Activated CD4-positive, alpha-beta T cell treated with anti-CD3 and anti-CD28 coated beads, Interleukin-2, Interleukin-6, amounts not matched to agents 100 ng/mL and 50 ng/mL, durations not matched to agents 16 hours and 8 hours (primary cell): ENCODE measurements around the gene RPS14.
A peak's percentile ranks its signal among the peaks of the same experiment; 100 is the strongest.

Source experiments
- DNase-seq: peaks from one replicate; pipeline ENCODE4 v3.0.0-alpha.2; 2020

Gene RPS14

GRCh38 chr5:150449517-150450339 is at the start of gene RPS14:
Gene RPS14 (minus strand): TSS chr5:150449739. CDS start chr5:150447733, 2,006 bp downstream.
- DNase-seq, result peak; percentile 94

DNA sequence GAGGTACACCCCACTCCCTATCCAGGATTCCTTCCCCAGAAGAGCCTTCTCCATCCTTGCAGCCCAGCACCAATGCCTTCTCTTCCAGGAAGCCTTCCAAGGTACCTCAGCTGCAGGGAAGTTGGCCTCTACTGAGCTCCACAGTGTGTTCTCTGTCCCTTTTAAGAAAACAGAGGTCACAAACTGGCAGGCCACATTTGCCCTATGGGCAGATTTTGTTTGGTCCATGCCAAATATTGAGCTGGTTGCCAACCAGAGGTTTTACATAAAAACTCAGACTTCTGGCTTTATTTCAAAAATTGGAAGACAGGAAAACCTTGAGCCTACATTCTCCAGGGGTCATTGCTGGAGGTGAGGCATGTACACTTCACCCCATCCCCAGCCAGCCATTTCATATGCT is 49.4 kb upstream of the RPS14 start:
- DNase-seq, result no peak

- no peak for DNase-seq
Observed at GRCh38 chr5:150498501-150498900, 49.0 kb upstream of the RPS14 start.

DNA sequence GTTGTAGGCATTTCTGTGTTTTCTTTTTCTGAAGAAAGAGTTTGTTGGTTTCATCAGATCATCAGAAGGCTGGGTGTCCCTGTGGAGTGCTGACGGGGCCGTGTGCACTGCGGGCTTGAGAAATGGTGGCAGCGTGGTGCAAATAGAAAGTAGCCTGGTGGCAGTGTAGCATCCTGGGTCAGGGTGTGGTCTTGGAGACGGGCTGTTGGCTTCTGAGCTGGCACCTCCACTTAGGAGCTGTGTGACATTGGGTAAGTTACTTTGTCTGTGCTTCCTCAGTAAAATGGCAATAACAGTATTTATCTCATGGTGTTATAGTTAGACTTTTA is 48.4 kb upstream of the RPS14 start:
- no peak for DNase-seq

- no peak for DNase-seq
Observed at GRCh38 chr5:150497274-150497988, 47.9 kb upstream of the RPS14 start.

DNA sequence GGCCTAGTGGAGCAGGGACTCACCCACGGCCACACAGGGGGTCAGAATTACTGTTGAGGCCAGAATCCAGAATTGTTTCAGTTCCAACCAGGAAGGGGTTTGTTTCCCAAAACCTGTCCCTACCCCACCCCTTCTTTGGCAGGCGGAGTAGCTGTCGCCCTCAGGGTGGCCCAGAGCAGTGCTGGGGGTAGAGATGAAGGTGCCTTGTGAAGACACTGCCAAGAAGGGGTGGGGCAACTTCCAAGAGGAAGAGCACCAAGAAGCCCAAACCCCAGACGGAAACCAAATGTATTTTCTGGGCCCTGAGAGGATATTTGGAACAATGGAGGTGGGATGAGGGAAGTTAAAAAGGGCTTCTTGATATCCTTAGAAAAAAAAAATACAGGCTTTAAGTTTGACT is 47.0 kb upstream of the RPS14 start:
- no peak for DNase-seq

GRCh38 chr5:150496098-150496497 is 46.6 kb upstream of the RPS14 start:
- no peak for DNase-seq

DNA sequence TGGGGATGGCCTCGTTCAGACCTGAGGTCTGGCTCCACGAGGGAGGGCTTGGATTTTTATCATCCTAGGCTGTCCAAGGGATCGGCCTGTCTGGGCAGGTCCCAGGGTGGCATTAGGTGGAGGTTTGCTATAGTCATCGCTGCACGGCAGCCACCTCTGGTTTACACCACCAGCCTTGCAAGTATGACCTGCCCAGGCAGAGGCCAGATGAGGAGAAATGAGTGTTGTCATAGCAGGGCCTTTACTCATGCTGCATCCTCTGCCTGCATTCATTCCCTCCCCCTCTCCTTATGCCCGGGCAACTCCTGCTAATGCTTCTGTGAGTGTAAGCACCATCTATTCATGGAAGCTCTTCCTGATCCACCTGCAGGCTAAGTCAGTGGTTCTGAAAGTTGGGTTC is 43.1 kb upstream of the RPS14 start:
- DNase-seq, result no peak

- DNase-seq, result no peak
Observed at GRCh38 chr5:150491876-150492275, 42.3 kb upstream of the RPS14 start.

- DNase-seq, result no peak
Observed at GRCh38 chr5:150490754-150491153, 41.2 kb upstream of the RPS14 start.

DNA sequence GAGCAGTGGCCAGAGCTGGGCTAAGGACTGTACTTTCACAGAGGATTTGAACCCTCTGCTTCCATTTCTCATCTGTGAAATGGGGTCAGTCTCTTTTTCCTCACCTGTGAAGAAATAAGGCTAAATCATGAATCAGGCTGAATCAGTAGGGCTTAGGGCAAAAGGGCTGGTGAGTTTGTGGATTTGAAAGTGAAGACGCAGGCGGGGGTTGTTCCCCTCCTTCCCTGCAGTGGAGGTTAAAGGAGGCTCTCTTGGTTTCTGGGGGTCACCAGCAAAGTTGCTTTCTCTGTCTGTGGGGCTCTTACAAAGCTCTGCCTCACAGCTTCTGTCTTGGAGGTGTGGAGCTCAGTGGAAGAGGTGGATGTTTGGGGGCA is 40.7 kb upstream of the RPS14 start:
- DNase-seq, result no peak

- DNase-seq, result no peak
Observed at GRCh38 chr5:150489360-150490295, 40.1 kb upstream of the RPS14 start.

DNA sequence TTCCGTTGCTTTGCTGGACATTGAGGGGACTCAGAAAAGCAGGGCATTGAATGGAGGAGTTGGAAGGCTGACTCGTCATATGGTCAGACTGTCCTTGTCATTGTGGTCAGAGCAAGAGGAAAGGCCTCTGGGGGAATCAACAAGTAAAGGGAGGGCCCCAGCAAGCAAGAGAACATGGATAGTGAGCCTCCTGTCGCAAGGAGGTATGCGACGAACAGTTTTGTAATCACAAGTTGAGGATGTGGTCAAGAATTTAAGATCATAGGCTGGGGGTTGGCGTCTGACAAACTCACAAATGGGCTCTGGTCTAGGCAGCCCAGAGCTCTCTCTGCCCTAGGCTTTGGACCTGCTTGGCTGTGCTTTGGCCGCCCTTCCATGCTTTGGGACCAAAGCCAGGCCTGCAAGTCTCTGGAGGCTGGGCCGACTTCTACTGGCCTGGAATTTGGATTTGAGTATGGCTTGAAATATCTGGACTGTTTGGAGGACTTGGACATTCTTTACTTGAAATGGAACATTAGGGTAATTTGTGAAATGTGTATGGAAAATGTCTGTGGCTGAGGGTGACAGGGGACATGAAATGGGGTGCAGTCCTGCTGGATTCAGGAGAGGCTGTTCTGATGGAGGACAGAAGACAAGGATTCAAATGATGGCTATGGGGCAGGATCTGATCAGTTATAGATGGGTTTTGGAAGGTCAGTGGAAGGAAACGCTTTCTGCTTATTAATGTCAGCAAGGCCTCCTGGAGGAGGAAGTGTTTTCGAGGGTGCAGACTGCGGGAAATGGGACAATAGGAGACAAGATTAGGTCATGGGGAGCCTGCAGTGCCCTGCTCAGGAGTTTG is 39.2 kb upstream of the RPS14 start:
- no peak for DNase-seq

DNA sequence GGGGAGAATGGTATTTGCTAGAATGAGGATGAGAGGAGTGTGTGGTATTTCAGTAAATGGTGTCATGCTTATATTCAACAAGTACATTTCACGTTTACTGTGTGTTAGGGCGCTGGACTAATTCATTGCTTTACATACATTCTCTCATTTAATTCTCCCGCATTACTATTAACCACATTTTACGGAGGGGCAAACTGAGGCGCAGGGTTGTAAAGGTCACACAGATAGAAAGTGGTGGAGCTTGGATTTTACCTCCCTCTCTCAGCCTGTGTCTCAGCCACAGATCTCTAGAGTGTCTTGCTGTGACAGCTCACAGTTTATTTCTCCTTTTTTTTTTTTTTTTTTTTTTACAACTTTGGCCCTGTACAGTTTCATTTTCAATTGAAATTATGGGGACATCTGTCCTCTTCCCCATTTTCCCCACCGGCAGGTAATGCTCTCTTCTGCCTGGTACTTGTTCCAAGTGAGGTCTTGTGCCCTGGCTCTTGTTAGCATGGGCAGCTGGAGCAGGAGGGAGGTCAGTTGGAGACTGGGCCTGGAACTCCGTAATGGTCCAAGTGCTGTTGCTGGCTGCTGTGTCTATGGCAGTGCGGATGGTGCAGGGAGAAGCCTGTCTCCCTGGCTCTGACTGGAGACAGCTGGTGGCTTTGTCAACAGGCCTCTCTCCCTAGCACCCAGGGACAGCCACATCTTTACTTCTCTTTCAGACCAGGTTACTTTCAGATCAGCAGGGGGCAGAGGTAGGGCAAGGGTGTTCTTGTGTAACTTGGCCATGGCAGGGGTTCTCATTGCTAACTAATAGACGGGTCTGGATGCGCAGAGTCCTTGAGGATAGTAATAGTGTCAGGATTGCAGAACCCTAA is 37.9 kb upstream of the RPS14 start:
- no peak for DNase-seq

- DNase-seq, result peak; percentile 15
Observed at GRCh38 chr5:150486402-150487198, 37.1 kb upstream of the RPS14 start.

- DNase-seq, result peak; percentile 16
Observed at GRCh38 chr5:150485693-150486401, 36.3 kb upstream of the RPS14 start.

DNA sequence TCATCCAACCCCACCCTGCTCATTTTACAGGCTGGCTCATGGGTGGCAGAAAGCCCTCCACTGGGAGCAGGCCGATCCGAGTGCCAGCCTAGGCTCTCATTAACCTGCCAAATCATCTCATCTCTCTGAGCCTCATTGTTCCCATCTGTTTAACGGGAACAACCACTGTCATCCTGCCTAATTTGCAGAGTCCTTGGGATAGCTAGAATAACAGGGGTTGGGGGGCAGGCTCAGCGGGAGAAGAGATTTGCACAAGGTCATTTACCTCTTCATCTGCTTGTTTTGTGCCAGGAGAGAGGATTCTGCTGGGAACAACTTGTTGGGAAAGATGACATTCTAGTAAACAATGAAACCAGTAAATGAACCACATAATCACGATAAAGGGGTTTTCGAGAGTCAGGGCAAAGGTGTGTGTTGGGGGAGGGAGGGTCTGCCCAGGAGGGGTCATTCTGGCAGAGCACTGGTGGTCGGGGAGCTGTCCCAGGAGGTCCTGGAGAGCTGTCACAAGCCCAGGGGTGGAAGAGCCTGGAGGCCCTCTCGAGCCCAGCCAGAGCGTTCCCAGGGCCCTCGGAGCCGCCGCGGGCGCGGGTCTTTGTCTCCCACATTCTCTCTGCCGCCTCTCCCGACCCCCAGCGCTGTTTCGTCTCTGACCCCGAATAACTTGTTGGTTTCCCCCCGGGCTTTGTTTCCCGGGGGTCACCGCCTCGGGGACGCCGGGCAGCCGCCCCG is 35.6 kb upstream of the RPS14 start:
- no peak for DNase-seq

DNA sequence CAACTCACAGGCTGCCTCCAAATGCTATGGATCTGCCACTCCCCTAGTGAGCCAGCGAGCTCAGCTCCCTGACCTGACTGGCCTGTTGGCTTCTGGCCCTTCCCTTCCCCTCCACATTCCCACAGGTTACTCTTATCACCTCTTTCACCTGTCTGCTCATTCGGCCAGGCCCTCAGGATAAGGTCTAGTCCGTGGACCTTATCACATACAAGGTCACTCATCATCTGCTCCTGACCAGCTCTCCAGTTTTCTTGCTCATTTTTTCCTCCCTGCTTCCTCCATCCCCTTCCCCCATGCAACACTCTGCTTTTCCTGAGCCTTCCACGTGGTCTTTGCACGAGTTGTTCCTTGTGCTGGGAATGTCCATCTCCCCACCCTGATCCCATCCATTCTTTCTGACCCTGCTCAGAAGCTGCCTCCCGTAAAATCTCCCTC is 32.5 kb upstream of the RPS14 start:
- DNase-seq, result no peak

DNA sequence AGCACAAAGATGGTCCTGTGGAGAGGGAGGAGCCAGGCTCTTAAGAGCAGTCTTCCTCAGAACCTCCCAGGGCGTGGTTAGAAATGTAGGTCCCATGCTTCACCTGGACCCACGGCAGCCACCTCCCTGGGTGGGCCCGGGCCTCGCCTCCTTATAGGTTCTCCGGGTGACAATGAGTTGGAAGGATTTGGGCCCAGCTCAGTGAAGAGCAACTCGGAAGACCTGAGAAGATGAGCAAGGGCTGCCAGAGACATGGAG is 32.1 kb upstream of the RPS14 start:
- DNase-seq, result no peak
